Endothelial cell of umbilical vein (primary cell): Measurements from ENCODE around the gene KIR3DL1. TPM values are rescaled to one million over a fixed set of nuclear protein-coding genes. Genes with fewer than 3 reads are reported as not detected.

ENCODE experiments used
- BruUV-seq: library from RNA; stranded (reverse); fragments of 400-500 nt; replicated peaks from 2 replicates; lab custom pipeline; 2021; lab: Mats Ljungman, UMichigan
- CTCF ChIA-PET: fragments of 300-600, 350-600 bp; sonication (Branson Sonifier 250); formaldehyde crosslinking; loops from one replicate; lab custom pipeline; 2021; ENCODE audit warnings: antibody characterized with exemption, inconsistent platforms; lab: Charles Lee
- POLR2A ChIA-PET: fragments of 300-600, 350-600 bp; sonication (Branson Sonifier 250); formaldehyde crosslinking; loops from one replicate; lab custom pipeline; 2021; ENCODE audit warnings: antibody characterized with exemption, inconsistent platforms; lab: Charles Lee
- DNase-seq: peaks from one replicate; pipeline ENCODE4 v3.0.0-alpha.2; 2011; ENCODE audit warnings: low read depth, low spot score
- FAIRE-seq: peaks from 2 replicates; lab custom pipeline; 2011; peaks lifted over from hg19 to GRCh38; lab: Jason Lieb, UNC
- H2AFZ ChIP-seq: 2 replicates; pipeline ENCODE4 v1.6.0; 2012; ENCODE audit warnings: low read depth, low read length, control low read depth, inconsistent platforms
- H3K27ac ChIP-seq: 2 replicates; pipeline ENCODE4 v1.5.1; 2011; ENCODE audit warnings: low read depth, mild to moderate bottlenecking, control low read depth, low read length, moderate library complexity; ENCODE audit not compliant: insufficient read depth
- H3K27me3 ChIP-seq, 2 experiments: 2 replicates each; pipeline versions ENCODE4 v1.6.0 to v1.6.1; 2011; ENCODE audit warnings: low read length in 2 of 2, mixed read lengths in 1 of 2; ENCODE audit not compliant: control insufficient read depth in 2 of 2, insufficient read depth in 2 of 2
- H3K36me3 ChIP-seq, 2 experiments: 2 replicates in 1 of 2; 3 replicates in 1 of 2; pipeline ENCODE4 v1.5.1; 2011; ENCODE audit warnings: low read length in 2 of 2, mild to moderate bottlenecking in 1 of 2, moderate library complexity in 1 of 2; ENCODE audit not compliant: control insufficient read depth in 2 of 2, insufficient read depth in 2 of 2; ENCODE audit errors: extremely low read depth in 1 of 2
- H3K4me1 ChIP-seq: 3 replicates; pipeline ENCODE4 v1.5.1; 2011; ENCODE audit warnings: mild to moderate bottlenecking, low read length; ENCODE audit not compliant: control insufficient read depth, insufficient read depth; ENCODE audit errors: extremely low read depth
- H3K4me2 ChIP-seq: 2 replicates; pipeline ENCODE4 v1.6.1; 2011; ENCODE audit warnings: low read length, control low read depth, mixed read lengths; ENCODE audit not compliant: insufficient read depth
- H3K4me3 ChIP-seq, 3 experiments: fragments of 200-600 bp in 1 of 3; sonication (generic), shearing (Covaris generic) in 1 of 3; replicated peaks in 1 of 3; 2 replicates each; pipeline ENCODE4 v1.5.1; 2011 to 2016; ENCODE audit warnings: control low read depth in 3 of 3, low read length in 3 of 3, mild to moderate bottlenecking in 2 of 3, inconsistent platforms in 1 of 3, low read depth in 1 of 3, moderate library complexity in 1 of 3; ENCODE audit not compliant: insufficient read depth in 1 of 3
- H3K79me2 ChIP-seq: 2 replicates; pipeline ENCODE4 v1.6.0; 2012; ENCODE audit warnings: low read length, inconsistent platforms; ENCODE audit not compliant: control insufficient read depth, insufficient read depth
- H3K9ac ChIP-seq: replicated peaks from 2 replicates; pipeline ENCODE3; 2011; ENCODE audit warnings: low read length, control low read depth; ENCODE audit not compliant: insufficient read depth; ENCODE audit errors: extremely low read depth
- H3K9me1 ChIP-seq: replicated peaks from 3 replicates; pipeline ENCODE4 v1.6.0; 2011; ENCODE audit warnings: mild to moderate bottlenecking, low read length; ENCODE audit not compliant: control insufficient read depth, insufficient read depth; ENCODE audit errors: extremely low read depth
- H3K9me3 ChIP-seq: replicated peaks from 2 replicates; pipeline ENCODE4 v1.5.1; 2012; ENCODE audit warnings: low read length, inconsistent platforms; ENCODE audit not compliant: control insufficient read depth, insufficient read depth
- H4K20me1 ChIP-seq: replicated peaks from 2 replicates; pipeline ENCODE3; 2011; ENCODE audit warnings: mild to moderate bottlenecking, low read length; ENCODE audit not compliant: control insufficient read depth, insufficient read depth; ENCODE audit errors: extremely low read depth
- CTCF ChIP-seq, 2 donors: IDR thresholded peaks; 1 replicate in 1 of 2; 2 replicates in 1 of 2; pipeline ENCODE4 v1.5.1; 2011; ENCODE audit warnings: low read length in 2 of 2, mild to moderate bottlenecking in 2 of 2, moderate library complexity in 2 of 2, control low read depth in 1 of 2, inconsistent platforms in 1 of 2, low read depth in 1 of 2; ENCODE audit not compliant: insufficient read depth in 1 of 2; ENCODE audit errors: extremely low read depth in 1 of 2
- EZH2 ChIP-seq: IDR thresholded peaks from 2 replicates; pipeline ENCODE4 v1.6.1; 2012; ENCODE audit warnings: borderline replicate concordance, low read depth, mild to moderate bottlenecking, moderate library complexity, low read length, inconsistent platforms; ENCODE audit not compliant: severe bottlenecking
- FOS ChIP-seq: IDR thresholded peaks from 2 replicates; pipeline ENCODE4 v1.6.1; 2011; ENCODE audit warnings: mild to moderate bottlenecking, low read length, moderate library complexity, borderline replicate concordance; ENCODE audit not compliant: insufficient read depth
- GATA2 ChIP-seq: IDR thresholded peaks from 2 replicates; pipeline ENCODE4 v1.7.0; 2011; ENCODE audit warnings: low read depth, mild to moderate bottlenecking, moderate library complexity, mixed read lengths, low read length; ENCODE audit not compliant: insufficient read length, insufficient read depth
- JUN ChIP-seq: IDR thresholded peaks from 2 replicates; pipeline ENCODE4 v1.6.1; 2011; ENCODE audit warnings: borderline replicate concordance, low read depth; ENCODE audit not compliant: insufficient read length, insufficient read depth
- MAX ChIP-seq: IDR thresholded peaks from 2 replicates; pipeline ENCODE4 v1.6.1; 2011; ENCODE audit not compliant: insufficient read depth, insufficient read length
- MYC ChIP-seq: IDR thresholded peaks from one replicate; pipeline ENCODE4 v1.6.1; 2011; ENCODE audit warnings: mild to moderate bottlenecking, low read depth, low read length
- POLR2A ChIP-seq: IDR thresholded peaks from 2 replicates; pipeline ENCODE4 v1.6.1; 2012; ENCODE audit warnings: low read depth, mild to moderate bottlenecking, control low read depth, low read length
- POLR2AphosphoS5 ChIP-seq: IDR thresholded peaks from 2 replicates; pipeline ENCODE4 v1.6.1; 2012; ENCODE audit warnings: low read depth, mild to moderate bottlenecking, control low read depth, low read length, moderate library complexity; ENCODE audit not compliant: insufficient read depth
- dilution Hi-C: fragments of 300-500 bp; cut with MboI; formaldehyde crosslinking; loops from one replicate; pipeline ENCODE4 v1.15.0; 2019; ENCODE audit warnings: low sequenced_read_pairs; ENCODE audit not compliant: extremely low pct_ligation_motif_present
- intact Hi-C: fragments of 100-400 bp; cut with micrococcal nuclease; formaldehyde crosslinking; loops from one replicate; pipeline ENCODE4 v1.10.0; 2022
- polyA plus RNA-seq, 4 experiments: library from polyadenylated mRNA; depleted of rRNA in 3 of 4; stranded (reverse) in 3 of 4; unstranded in 1 of 4; fragments of >200 nt; gene quantifications; 2 replicates each; pipeline versions ENCODE4 v1.2.1 to v1.2.3, GENCODE V29; 2011 to 2012; ENCODE audit warnings: missing spikeins in 1 of 4
- total RNA-seq: library from RNA; stranded (reverse); gene quantifications from 2 replicates; pipeline ENCODE4 v1.2.3, GENCODE V29; 2021

Gene KIR3DL1
- total and polyA plus RNA-seq, 2 donors (not counting 3 experiments of a cell fraction or from before 2014, with no cell fraction given), result not detected

- H3K4me3 ChIP-seq, result no peak overlapping the region
- FAIRE-seq (no peak), DNase-seq (no peak)
- H3K36me3 ChIP-seq, result no peaks in the 10 kb centered on the region
- no peak overlapping the region for H3K4me2 ChIP-seq
- H4K20me1 ChIP-seq, result no peaks in the 10 kb centered on the region
- CTCF ChIA-PET, result no interaction called here
- no TSS peak for BruUV-seq
- no peaks in the 10 kb centered on the region for H3K9me3 ChIP-seq
- H3K79me2 ChIP-seq, result no peaks in the 10 kb centered on the region
- H3K27me3 ChIP-seq, result no peaks in the 10 kb centered on the region
- intact Hi-C loops (no loop called here), dilution Hi-C loops (no loop called here)
- TF ChIP-seq POLR2AphosphoS5 (no peak), MYC (no peak), POLR2A (no peak), CTCF (IDR thresholded peaks at IDR 0.05; ENCODE audit: extremely low read depth in 1 of 2, insufficient read depth in 1 of 2, low read depth in 1 of 2, low read length in 2 of 2) (no peak), JUN (no peak), GATA2 (no peak), EZH2 (no peak), FOS (no peak), MAX (no peak)
- POLR2A ChIA-PET, result no interaction called here
- H2AFZ ChIP-seq, result no peak overlapping the region
- H3K4me1 ChIP-seq, result no peaks in the 10 kb centered on the region
- H3K27ac ChIP-seq, result no peak overlapping the region
- H3K9ac ChIP-seq, result no peak overlapping the region
- H3K9me1 ChIP-seq, result no peaks in the 10 kb centered on the region
Observed at GRCh38 chr19:54805665-54806515, 10.4 kb upstream of the KIR3DL1 start.
